HG03097 (cell line): ENCODE results near the gene MED28.
"Not testable (repeated sequence)": the region's sequence is repeated elsewhere in the genome, so short reads cannot be mapped to it uniquely, and the experiment has no call there.

Experiments
- ATAC-seq: cut with Tn5 transposase; IDR thresholded peaks from one replicate; pipeline ENCODE4 v1.9.1; 2021; ENCODE audit not compliant: unreplicated experiment, low FRiP score

Gene MED28

DNA sequence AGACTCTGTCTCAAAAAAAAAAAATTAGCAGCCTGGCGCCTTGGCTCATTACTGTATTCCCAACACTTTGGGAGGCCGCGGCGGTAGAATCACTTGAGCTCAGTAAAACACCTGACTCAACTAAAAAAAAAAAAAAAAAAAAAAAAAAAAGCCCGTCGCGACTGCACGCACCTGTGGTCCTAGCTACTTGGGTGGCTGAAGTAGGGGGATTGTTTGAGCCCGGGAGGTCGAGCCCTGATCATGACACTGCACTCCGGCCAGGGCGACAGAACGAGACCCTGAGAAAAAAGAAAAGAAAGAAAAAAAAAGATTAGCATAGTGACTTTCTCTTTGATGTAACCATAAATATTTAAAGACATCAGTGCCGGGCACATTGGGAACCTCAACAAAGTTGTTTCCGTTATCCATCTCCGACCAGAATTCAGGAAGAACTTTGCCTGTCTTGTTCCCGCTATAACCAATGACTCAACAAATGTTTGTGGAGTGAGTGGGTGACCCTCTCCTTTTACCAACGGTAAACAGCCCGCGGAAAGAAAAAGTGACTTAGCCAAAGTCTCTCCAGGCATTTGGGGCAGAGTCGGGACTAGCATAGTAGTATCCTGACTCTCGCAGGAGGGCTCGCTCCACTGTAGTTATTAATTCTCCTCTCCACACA is 553 bp upstream of the MED28 start:
- peak; percentile 36 for ATAC-seq

- no peak for ATAC-seq
Measured at GRCh38 chr4:17616283-17616682, 1.8 kb downstream of the MED28 start.

- no peak for ATAC-seq
Measured at GRCh38 chr4:17618926-17619325, 4.5 kb downstream of the MED28 start.

GRCh38 chr4:17619416-17620105 is 5.1 kb downstream of the MED28 start:
- ATAC-seq: no peak

- no peak for ATAC-seq
Measured at GRCh38 chr4:17623451-17624001, 9.1 kb downstream of the MED28 start.

DNA sequence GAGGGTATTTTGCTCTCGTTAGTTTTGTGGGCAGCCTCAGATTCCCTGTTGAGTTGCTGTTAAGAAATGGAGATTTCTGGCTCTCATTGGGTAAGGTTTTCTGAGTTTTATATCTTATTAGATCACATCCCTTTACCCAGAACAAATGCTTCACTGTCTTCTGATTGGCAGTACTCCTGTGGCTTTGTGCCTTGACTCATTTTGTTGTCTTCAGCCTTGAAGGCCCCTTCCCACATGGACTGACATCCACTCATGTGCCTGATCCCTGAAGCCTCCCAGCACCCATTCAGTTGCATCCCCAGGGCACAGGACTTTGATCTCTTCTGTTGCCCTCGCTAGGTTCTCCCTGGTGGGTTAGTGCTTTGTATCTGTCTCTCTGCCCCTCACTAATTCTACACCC is 10.4 kb downstream of the MED28 start:
- ATAC-seq: no peak

DNA sequence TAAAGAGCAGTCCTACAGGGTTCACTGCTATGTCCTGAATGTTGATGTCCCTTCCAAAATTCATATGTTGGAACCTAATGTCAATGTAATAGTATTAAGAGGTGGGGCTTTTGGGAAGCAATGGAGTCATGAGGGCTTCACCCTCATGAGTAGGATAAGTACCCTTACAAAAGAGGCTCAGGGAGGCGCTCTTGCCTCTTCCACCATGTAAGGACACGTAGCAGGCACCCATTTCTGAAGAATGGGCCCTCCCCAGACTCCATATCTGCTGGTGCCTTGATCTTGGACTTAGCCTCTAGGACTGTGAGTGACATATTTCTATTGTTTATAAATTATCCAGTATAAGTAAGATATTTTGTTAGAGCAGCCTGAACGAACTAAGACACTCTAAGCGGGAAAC is 15.8 kb downstream of the MED28 start:
- no peak for ATAC-seq

DNA sequence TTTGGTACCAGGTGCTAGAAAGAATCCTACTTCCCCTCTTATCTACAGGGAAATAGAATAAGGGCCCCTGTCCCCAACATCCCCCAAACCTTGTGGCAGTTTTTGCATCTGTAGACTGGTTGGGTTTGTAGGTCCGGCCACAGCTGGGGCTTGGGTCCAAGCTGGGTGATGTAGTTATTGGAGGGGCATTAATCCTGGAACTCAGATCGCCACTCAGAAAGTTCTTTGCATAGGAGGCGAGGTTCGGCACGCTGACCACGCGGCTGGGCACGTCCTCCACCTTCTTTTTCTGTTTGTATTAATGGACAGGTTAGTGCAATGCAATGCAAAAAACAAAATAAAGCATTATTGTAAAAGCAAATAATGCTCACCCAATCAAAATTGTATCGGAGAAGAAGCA is 19.2 kb downstream of the MED28 start:
- ATAC-seq: no peak

GRCh38 chr4:17635056-17635455 is 20.6 kb downstream of the MED28 start:
- ATAC-seq: no peak

DNA sequence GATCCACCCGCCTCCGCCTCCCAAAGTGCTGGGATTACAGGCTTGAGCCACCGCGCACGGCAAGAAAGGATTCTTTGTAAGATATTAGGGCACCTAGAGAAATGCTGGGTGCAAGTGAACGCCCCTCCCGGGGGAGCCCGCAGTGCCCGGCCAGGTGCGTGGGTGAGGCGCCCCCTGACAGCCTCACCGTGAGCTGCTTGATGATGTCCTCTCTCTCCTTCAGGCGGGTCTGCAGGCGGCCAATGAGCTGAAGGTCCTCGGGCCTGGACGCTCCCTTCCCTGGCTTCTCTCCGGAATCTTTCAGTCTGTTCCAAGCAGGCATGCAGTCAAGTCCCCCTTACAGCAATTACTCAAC is 21.9 kb downstream of the MED28 start:
- ATAC-seq: no peak

GRCh38 chr4:17636696-17637622 is 22.5 kb downstream of the MED28 start:
- peak; percentile 78 for ATAC-seq

DNA sequence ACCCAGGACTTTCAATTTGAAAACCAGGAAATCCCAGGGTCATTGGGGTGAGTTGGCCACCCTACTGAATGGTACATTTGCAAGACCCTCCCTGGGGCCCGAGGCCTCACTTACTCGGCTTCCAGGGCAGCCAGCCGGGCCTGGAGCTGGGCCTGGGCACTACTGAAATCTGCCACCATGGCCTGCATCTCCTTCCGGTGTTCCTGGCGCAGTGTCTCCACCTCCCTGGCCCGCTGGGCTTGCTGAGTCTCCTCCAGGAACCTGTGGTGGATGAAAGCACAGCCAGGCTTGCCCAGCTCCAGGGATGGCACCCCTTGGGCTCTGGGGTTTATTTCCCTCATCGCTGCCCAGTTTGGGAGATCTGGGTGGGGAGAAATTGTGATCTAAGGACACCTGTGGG is 24.7 kb downstream of the MED28 start:
- no peak for ATAC-seq

DNA sequence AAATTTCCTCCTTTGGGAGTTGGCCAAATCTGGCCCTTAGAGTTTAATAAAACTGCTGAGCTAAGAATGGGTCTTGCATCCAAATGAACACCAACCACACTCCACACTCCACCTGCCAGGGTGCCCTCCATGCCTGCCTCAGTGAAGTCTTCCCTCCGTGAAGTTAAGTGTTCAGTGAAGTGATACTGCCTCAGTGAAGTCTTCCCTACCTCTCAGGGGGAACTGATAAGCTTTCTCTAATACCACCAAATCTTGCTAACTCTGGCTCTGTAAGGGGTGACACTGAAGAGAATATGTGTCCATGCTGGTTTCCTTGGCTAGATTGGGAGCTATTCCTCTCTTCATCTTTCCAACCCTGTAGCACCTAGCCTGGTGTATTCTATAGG is 27.9 kb downstream of the MED28 start:
- ATAC-seq: no peak

DNA sequence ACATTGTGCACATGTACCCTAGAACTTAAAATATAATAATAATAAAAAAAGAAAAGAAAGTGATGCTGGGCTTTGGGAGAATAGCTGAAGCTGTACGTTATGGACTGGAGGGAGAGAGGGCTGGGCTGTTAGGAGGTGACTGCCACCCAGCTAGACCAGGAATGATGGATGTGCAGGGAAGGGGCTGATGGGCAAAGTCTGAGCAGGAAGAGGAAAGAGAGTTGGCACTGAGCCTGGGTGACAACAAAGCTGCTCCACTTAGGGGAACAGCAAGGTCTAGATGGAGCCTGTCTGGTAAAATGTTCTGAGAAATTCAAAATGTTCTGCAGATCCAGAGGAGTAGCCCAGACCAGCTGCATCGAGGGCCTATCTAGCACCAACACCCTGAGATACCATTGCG is 32.3 kb downstream of the MED28 start:
- ATAC-seq: no peak

- no peak for ATAC-seq
Measured at GRCh38 chr4:17647176-17647806, 32.9 kb downstream of the MED28 start.

DNA sequence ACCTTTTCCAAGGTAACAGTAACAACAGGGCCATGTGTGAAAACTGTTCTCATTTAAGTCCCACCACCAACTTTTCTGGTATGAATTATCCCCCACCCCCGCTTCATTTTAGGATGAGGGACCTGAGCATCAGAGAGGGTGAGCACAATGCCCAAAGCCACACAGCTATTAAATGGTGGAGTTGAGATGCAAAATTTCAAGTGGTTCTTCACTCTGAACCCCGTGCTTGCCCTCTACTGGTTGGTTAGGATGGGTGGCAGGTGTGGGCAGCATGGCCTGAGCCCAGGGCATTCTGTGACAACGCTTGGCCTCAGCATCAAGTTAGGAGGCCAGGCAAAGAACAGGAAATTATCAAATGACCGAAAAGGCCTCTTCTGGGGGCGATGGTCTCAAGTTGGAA is 33.5 kb downstream of the MED28 start:
- no peak for ATAC-seq

DNA sequence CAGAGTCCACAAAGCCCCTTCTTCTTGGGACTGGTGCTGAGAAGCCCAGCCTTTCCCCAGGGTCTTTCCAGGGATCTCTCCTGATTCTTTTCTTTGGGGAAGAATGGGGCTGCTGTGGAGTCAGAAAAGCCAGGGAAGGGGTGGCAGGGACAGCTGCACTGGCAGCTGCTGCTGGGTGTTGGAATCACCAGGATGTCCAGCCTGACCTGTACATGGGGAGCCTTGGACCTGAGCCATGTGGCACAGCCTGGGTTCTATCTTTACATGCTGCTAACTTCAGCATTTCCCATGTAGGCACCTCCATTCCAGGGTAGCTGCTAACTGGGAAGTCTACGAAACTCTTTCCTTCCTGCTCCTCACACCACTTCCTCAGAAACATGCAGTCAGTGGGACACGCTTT is 36.0 kb downstream of the MED28 start:
- no peak for ATAC-seq

DNA sequence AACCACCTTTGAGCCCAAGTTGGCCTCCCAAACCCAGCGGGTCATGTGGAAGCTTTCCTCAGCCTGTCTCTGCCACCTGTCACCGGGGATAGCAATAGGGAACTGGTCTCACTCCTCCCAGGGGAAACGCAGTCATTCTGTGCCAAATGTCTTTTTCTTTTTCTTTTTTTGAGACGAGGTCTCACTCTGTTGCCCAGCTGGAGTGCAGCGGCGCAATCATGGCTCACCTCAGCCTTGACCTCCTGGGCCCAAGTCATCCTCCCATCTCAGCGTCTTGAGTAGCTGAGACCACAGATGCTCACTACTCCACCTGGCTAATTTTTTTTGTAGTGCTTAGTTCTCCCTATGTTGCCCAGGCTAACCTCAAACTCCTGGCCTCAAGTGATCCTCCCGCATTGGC is 40.3 kb downstream of the MED28 start:
- ATAC-seq: no peak

DNA sequence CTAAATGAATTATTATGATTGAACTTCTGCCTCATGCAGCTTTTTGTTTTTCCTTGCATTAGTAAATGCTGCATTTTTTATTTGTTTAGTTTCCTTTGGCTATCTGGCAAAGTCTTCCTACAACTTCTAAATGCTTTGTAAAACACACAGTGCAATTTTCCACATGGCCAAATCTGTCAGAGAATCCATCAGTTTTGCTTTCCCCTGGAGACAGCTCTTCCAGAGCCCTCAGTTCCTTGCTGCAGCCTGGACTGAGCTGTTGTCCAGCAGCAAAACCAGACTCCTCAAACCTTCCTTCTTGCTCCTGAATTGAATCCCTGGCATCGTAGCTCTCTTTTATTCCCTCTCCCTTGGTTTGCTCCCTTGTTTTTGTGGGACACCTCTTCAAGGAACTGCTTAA is 42.6 kb downstream of the MED28 start:
- no peak for ATAC-seq

- ATAC-seq: no peak
Measured at GRCh38 chr4:17657849-17658248, 43.4 kb downstream of the MED28 start.

GRCh38 chr4:17659196-17659595 is 44.8 kb downstream of the MED28 start:
- ATAC-seq: not testable (repeated sequence)
